GM19035 (cell line): ENCODE data around the gene BAIAP2.
"Not testable (repeated sequence)": the region's sequence is repeated elsewhere in the genome, so short reads cannot be mapped to it uniquely, and the experiment has no call there.

ENCODE experiments used
- ATAC-seq: cut with Tn5 transposase; IDR thresholded peaks from one replicate; pipeline ENCODE4 v1.9.1; 2021; ENCODE audit not compliant: unreplicated experiment

Gene BAIAP2

DNA sequence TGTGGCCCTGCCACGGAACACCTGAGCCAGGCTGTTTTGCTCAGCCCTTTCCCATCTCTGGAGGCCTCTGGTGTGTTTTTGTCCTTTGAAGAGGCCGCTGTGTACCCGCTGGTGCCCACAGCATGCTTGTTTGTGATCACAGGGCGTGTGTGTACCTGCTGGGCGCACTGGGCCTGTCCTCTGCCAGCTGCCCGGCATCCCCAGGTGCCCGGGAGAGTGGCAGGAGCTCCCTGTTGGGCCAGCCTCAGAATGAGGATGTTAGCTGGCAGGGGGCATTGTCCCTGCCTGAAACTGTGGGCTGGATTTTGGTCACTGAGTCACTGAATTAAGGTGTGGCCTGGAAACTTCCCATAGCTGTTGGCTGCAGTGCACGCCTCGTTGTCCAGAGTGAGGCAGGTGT, 31.1 kb downstream of the BAIAP2 start:
- ATAC-seq = no peak

DNA sequence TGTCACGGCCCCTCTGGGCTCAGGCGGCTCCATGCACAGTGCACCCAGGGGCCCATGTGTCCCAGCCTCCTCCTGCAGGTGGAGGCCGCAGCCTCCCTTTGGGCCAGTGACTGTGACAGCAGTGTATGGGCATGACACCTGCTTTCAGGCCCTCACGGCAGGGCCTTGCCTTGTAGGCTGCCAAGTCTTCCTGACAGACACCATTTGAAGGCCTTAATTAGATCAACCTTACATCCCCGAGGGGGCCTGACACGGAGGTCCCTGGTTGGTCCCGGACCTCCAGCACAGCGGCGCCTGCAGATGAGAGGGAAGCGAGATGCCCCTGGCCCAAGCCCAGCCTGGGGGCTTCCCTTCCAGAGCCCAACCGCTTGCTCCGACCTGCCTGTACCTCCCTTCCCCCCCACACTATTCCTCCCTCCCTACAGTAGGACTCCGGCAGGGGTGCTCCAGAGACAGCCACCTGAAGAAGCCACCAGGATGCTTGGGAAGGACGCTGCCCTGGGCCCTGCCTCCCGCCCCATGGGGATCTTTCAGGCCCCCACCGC, 31.9 kb downstream of the BAIAP2 start:
- no peak for ATAC-seq

DNA sequence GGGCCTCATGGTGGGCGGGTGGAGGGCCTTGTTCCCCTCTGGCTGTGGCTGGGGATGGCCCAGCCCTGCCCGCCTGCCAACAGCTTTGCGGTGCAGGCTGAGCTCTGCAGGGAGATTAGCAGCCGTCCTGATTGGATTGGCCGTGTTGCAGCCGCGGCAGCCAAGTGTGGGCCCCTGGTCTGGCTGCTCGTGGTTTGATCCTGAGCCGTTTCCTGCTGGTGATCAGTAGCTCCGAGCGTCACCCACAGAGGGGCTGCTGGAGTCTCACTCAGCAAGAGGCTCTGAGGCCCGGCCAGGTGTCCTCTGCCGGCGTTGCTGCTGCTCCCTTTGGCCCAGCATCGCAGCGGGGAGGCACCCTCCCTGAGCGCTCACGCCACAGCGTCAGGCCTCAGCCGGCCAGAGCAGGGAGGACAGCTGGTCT, 32.5 kb downstream of the BAIAP2 start:
- ATAC-seq = no peak

DNA sequence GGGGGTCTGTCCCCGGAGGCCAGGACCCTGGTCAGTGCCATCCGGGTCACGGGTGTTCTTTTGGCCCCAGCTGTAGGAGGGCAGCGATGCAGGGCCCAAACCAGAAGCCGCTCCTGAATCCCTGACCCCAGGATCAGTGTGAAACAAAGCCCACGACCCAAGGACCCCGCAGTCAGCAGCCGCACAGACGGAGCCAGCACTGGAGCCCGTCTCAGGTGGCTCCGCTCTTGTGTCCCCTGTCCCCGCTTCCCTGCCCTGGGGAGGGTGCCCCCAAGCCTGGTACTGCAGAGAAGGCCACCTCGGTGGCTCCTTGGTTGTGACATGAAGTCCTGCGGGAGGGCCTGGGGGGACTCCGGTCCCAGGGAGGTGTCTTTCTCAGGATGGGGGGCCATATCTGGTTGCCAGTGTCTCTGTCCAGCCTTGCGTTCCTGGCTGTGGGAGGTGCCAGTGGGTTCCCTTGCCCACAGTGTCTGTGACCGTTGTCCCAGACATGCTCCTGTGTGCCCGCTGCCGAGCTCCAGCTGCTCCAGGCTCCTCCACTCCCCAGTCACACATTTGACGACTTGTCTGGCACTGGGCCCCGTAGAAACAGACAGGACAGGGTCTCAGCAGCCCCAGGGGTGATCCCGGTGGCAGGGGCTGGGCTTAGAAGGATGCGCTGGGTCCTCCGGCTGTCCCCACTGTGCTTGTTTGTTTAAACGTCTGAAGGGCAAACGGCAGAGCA, 33.6 kb downstream of the BAIAP2 start:
- ATAC-seq = no peak

DNA sequence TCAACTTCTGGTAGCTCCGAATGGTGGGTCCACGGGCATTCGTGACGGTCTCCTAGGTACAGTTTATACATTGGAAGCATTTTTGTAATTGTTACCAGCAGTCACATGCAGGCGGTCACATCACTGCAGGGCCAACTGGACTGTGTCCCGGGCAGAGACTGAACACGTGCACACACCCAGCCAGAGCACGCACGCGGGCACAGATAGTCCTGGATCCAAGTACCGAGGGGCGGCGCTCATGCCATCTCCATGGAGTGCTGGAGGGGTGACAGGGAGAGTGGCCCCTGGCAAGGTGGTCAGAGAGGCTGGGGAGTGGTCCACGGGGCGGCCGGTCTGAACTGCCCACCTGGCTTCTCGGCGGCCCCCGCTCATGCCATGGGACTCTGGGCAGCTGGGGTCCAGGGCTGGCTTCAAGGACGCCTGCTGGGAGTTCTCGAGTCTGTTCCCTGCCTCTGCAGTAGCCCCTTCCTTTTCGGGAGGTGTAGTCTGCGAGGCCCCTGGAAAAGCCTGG, 34.2 kb downstream of the BAIAP2 start:
- no peak for ATAC-seq

DNA sequence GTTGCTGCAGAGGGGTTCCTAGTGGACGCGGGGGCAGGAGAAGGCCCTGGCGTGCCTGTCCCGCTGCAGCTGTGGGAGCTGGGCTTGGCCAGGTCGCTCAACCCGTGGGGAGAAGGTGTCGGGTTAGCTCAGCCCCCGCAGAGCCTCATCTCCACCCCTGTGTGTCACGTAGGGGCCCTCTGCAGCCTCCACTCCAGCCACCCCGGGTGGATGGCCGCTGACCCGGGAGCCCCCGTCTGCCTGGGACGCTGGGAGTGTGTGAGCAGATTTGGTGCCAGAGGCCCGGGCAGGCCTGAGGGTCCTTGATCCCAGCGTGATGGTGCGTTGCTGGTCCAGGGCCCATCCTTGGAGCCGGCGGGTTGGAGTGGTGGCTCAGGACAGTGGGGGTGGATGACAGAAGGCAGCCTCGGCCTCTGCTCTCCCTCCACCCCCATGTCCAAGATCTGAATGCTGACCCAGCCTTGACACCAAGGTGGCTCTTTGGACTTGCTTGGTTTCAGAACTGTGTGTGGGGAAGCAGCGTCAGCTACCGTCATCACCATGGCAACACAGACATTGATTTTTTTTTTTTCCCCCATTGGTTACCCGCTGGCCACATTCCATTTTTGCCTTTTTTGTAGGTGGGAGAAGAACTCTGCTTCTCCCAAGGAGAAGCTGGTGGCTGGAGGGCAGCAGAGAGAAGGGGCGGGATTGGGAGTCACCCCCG, 35.7 kb downstream of the BAIAP2 start:
- no peak for ATAC-seq

DNA sequence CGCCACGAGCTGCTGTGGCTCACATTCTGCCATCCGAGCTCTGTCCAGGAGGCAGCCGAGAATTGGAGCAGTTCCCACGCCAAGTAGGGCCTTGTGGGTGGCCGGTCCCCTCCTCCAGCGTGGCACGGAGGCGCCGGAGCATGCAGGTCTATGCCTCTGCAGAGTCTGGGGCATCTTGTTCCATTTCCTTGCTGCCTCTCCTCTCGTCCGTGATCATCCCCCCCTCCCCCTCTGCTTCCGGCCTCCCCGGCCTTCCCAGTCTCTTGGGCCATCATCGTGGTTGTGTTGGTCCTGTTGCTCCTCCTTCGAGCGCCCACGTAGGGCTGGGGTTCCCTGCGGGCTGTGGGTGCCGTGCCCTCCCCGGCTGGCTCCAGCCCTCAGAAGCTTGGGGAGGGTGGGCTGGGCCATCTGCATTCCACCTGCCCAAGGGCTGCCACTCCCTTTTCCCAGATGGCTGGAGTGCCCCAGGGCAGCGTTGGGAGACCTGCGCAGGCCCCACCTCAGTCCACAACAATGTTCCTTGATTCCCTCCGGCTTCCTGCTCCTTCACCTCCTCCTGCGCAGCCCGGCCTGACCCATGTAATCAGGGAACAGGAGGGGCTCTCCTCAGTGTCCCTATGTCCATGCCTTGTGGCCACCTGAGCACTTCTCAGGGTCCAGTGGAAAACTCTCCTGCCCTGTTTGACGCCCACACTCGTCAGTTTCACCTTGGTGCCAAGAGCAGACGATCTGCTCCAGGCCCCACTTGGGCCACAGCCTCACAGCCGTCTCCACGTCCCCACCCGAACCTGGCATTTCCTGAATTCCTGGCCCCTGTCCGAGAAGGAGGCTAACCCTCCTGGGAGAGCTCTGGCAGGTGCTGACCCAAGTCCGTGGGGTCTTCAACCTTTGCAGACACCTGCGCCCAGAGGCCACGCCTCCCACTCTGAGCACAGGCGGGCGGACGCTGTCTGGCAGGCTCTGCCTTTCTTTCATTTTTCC, 37.1 kb downstream of the BAIAP2 start:
- no peak for ATAC-seq

DNA sequence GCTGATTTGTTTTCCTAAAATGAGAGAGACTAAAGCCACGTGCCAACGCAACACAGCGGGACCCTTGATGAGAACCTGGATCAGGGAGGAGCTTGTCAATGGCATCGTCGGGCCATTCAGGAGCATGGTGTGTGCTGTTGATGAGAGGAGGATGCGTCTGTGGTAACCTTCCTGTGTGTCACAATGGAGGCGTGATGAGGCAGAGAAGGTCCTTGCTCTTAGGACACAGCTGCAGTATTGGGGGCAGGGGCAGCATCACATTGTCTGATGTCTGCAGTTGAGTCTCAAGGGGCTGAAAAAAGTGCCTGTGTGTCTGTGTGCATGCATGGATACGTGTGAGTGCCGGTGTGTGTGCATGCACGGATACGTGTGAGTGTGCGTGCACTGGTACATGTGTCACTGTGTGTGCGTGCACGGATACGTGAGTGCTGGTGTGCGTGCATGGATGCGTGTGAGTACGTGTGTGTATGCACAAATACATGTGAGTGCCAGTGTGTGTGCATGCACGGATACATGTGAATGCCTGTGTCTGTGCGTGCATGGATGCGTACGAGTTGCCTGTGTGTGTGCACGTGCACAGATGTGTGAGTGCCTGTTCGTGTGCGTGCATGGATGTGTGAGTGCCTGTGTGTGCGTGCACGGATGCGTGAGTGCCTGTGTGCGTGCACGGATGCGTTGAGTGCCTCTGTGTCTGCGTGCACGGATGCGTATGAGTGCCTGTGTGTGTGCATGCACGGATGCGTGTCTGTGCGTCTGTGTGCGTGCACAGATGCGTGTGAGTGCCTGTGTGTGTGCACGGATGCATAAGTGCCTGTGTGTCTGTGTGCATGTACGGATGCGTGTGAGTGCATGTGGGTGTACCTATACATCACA, 39.3 kb downstream of the BAIAP2 start:
- no peak for ATAC-seq

DNA sequence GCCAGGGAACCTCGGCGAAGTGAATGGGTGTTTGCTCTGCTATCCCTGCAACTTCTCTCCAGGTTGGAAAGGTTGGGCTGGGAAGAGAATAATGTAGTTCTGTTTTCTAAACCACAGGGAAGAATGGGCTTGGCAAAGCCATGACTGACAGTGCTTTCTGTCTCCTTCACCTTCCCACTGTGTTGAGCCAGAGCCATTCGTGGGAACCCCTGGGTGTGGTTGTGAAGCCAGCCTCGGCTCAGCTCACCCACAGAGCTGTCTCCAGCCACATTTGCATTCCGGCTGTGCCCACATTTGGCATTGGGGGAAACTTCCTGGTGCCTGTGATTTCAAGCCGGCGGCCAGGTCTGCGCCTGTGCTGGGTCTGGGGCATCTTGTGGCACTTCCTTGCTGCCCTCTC, 39.9 kb downstream of the BAIAP2 start:
- no peak for ATAC-seq

DNA sequence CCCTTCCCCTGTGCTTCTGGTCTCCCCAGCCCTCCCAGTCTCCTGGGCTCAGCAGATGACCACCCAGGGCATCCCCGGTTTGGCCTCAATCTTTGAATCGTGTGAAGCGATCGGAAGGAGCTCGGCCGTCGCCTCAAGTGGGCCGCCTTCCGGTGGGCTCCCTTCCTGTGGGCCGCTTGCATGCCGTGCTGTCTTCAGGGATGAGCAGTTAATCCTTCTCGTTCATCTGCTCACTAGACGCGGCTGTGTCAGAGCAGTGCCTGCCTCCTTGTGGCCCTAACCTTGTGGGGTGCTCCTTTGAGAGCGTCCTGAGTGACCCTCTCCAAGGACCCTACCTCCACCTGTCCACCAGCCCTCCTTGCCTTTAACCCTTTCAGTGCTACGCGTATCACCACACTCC, 40.4 kb downstream of the BAIAP2 start:
- no peak for ATAC-seq

DNA sequence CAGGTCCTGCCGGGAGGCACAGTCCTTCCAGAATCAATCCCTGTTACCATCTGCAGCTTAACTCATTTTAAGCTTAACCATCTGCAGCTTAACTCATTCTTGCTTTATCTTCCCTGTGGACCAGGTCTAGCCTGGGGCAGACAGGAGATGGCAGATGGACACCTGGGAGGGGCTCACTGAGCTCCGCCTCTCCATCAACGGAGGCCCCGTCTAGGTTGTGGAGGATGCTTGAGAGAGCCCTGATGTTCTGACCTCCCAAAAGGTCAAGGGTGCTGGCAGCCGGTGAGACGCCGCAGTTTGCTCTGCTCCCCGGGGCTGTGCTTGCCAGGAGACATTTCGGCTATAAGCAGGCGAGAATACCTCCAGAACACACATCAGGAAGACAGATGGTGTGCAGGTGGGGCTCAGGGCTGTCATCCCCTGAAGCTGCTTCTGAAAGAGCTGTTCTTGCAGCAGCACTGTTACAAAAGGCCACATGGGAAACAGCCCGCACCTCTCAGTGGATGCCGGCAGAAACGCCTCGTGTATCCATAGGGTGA, 41.3 kb downstream of the BAIAP2 start:
- no peak for ATAC-seq

DNA sequence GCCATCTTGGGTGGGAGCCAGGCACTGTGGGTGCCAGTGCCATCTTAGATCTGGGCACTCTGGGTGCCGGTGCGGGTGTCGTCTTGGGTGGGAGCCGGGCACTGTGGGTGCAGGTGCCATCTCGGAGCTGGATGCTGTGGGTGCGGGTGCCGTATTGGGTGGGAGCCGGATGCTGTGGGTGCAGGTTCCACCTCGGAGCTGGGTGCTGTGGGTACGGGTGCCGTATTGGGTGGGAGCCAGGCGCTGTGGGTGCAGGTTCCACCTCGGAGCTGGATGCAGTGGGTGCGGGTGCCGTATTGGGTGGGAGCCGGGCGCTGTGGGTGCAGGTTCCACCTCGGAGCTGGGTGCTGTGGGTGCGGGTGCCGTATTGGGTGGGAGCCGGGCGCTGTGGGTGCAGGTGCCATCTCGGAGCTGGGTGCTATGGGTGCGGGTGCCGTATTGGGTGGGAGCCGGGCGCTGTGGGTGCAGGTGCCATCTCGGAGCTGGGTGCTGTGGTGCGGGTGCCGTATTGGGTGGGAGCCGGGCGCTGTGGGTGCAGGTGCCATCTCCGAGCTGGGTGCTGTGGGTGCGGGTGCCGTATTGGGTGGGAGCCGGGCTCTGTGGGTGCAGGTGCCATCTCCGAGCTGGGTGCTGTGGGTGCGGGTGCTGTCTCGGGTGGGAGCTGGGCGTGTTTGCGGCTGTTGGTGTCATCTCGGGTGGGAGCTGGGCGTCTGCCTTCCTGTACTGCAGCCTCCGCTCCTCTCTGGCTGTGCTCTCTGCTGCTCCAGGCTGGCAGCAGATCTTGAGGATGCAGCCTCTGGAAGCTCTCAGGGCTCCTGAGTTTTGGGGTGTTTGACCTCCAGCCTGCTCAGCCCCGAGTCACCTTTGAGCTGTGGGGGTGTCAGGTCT, 43.3 kb downstream of the BAIAP2 start:
- ATAC-seq = not testable (repeated sequence)

DNA sequence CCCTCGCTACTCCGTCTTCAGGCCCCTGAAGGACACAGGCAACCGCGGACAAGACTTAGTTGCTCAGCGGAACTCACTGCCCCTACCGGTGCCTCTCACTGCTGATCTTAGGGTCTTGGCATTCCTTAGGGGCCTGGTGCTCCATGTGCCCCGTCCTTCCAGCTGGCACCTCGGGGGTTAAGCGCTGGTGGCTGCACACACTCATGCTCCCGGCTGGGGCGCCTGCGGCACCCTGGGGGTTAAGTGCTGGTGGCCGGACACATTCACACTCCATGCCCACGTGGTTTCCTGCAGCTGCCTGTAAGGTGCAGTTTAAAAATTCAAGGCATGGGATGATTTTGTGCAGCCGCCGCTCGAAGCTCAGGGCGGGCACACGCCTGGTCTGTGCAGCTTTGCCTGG, 45.1 kb downstream of the BAIAP2 start:
- no peak for ATAC-seq

DNA sequence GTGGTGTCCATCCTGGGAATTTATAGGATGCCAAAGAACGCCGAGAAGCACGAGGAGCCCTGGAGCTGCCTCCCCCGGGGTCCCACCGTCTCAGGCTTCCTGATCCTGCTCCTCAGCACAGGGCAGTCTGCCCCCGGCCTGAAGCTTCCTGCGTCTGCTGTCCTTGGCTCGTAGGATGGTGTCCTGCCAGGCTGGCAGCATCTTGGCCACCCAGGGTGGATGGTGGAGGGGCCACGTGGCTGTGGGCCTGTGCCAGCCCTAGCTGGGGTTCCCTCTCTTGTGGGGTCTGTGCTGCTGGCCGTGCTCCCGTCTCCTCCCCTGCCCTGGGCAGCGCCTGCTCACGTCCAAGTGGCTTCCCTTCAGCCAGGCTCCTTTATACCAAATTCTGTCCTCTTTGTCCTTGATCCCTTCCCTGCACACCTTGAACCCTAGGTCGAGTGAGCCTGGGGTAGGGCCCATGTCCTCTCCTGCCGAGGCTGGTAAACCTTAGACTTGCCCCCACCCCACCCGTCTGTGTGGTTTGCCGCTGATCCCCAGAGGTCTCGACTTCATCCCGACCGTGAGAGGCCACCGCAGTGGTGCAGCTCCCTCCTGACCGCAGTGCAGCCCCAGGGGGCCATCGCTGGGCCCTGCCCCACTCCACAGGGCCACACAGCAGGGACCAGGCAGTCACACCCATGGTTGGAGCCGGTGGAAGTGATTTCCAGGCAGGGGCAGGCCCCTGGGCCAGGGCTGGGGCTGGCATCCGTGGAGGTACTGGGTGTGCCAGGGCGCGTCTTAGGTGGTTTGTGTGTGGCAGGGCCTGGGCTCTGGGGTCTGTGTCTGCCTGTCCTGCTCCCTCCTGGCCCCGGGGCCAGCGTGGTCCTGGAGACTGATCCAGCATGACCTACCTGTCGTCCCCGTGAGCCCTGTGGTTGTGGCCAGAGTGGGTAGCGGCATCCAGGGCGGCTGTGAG, 46.5 kb downstream of the BAIAP2 start:
- ATAC-seq = no peak

DNA sequence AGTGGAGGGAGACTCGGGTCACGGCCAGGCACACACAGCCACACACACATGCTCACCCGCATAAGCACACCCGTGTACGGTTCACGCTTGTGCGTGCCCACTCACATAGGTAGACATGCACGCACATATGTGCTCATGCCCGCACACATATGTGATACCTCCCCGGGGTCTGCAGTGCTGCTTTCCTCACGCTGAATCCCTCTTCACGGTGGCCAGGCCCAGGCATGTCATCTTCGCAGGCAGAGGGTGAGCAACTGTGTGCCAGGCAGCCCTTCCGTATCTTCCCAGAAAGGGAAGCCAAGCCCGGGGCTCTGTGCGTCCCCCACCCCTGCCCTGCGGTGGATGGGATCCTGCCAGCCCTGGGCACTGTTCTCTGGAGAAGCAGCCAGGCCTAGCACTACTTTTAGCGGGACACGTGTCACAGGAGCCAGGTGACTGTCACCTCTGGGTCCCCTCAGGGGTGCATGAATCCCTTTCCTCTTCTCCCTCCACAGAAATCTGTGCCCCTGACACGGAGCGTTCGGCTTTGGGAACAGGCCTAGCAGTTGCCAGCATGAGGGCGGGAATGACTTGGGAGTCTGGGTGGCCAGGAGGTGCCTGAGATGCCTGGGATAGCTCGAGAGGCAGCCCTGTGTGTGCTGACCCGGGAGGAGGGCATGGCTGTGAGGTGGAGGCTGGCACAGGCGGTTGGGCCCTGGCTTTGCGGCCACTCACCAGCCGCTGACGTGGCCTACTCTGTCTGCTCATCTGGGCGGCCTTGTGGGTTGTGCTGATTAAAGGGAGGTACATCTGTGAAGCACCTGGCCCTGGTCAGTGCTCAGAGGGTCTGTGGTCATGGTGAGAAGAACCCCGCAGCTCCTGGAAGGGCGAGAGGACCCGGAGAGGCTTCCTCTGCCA, 47.5 kb downstream of the BAIAP2 start:
- no peak for ATAC-seq

DNA sequence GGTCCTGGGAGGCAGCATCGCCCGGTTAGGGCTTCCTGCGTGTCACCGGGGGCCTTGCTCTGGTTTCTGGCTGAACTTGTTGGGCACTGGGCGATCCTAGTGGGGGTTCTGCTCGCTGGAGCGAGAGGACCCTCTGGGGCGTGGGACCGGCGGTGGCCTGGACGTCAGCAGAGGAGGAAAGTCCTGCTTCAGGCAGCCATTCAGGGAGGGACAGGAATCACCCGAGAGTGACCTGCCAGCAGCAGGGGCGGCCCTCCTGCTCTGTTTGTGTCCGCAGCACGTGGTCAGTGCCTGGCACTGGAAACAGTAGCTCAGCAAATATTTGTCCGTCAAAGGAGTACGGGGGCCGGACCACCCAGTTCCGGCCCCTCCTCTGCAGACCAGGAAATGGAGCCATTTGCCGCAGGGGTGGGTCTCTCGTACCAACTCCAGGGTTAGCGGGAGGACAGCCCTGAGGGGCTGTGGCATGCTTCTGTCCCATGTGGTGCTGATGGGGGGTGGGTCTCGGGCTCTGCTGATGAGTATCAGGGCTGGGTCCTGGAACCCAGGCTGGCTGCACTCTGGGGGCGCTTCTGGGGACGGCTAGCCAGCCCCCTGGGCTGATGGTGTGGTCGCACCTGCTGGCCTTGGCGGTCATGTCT, 48.3 kb downstream of the BAIAP2 start:
- no peak for ATAC-seq
